ENCODE results near the gene ZSWIM7.
"Not testable (repeated sequence)": the region's sequence is repeated elsewhere in the genome, so short reads cannot be mapped to it uniquely, and the experiment has no call there.

Gene ZSWIM7

DNA sequence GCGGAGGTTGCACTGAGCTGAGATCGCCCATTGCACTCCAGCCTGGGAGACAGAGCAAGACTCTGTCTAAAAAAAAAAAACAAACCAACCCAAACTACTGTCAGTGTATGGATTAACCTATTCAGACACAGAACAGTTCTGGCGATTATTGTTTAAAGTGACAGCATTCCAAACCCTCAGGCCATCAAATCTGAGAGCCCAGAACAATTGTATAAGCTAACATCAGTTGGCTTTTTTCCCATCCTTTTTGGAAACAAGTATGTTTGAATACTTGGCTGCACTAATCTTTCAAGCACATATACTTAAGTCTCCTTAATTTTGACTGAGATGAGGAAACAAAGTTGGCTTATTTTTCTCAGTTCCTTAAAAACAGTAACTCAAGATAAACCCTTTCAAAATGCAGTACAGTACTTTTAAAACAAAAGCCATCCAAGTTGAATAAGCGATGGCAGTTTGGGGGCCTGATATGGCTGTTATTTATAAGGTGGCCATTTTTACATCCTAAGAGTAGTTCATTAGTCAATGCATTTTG is 1.4 kb downstream of the ZSWIM7 start:
- DNase-seq, result no peak

DNA sequence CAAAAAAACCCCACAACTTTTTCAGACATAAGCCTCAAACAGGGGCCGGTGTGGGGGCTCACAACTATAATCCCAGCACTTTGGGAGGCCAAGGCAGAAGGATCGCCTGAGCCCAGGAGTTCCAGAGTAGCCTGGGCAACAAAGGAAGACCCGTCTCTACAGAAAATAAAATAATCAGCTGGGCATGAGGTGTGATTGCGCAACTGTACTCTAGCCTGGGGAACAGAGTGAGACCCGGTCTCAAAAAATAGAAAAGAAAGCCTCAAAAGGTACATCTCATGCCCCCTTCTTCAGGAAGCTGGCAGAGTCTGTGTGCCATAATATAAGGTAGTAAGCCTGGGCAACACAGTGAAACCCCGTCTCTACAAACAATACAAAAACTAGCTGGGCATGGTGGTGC is 3.2 kb downstream of the ZSWIM7 start:
- DNase-seq, result no peak

DNA sequence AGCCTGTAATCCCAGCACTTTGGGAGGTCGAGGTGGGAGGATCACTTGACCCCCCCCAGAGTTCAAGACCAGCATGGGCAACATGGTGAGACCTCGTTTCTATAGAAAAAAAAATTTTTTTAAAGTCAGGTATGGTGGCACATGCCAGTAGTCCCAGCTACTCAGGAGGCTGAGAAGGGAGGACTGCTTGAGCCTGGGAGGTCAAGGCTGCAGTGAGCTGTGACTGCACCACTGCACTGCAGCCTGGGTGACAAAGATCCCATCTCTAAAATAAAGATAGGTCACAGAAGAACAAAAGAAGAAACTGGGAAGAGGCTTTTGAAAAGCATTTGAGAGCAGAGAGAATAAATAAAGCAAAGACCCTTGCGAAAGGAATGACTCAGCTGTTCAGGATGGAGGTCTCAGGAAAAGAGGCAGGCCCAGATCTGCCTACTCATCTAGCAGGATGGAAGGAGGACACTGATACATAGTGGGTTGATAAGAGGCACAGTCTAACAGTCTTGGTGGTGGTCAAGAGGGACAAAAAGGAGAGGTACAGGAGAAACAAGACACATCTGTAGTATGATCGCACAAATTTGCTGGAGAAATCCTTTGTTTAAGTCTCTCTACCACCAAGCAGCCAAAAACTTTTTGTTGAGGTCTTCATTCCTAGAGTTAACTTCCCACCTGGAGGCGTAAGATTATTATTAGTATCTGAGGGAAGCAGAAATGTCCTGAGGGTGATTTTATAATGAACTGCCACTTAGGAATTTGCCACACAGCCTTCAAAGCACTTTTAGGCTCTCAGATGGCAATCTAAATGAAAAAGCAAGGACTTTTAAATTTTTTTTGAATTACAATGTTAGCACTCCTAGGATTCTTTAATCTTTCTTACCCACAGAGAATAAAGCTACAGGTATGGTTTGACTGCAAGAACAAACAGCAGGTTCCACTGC is 17.6 kb downstream of the ZSWIM7 start:
- DNase-seq, result no peak

DNA sequence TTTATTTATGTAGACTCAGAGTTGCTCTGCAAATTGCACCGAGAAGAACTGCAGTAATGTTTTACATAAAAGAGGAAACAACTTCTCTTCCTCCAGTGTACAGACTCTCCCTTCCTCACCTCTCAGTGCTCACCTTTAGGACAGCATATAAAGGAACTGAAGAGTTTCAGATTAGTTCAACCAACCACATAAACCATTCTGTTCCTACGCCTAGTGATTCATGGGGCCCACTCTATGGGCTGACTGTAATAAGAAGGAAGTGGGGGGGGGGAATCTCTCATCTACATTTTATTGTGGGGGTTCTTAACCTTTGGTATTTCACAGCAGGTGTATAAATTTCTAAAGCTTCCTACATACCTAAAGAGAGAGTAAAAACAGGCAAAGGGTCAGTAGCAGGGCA is 18.3 kb downstream of the ZSWIM7 start:
- DNase-seq, result no peak

DNA sequence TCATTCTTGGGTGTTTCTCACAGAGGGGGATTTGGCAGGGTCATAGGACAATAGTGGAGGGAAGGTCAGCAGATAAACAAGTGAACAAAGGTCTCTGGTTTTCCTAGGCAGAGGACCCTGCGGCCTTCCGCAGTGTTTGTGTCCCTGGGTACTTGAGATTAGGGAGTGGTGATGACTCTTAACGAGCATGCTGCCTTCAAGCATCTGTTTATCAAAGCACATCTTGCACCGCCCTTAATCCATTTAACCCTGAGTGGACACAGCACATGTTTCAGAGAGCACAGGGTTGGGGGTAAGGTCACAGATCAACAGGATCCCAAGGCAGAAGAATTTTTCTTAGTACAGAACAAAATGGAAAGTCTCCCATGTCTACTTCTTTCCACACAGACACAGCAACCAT is 20.5 kb downstream of the ZSWIM7 start:
- not testable (repeated sequence) for DNase-seq

DNA sequence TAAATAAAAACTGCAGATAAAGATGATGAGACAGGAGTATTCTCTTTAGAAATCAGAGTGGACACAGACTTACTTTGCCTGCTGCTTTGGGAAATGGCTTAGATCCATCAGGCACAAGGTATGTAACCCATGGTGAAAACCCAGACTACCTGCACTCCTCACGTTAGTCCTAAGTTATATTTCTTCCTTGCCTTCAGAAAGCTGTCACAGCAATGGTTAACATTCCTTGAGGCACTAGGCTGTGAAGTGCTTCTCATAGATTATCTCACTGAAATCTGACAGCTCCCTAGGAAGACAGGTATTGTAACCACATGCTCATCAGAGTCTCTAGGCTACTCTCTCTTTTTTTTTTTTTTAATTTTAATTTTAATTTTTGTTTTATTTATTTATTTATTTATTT is 20.9 kb downstream of the ZSWIM7 start:
- no peak for DNase-seq

DNA sequence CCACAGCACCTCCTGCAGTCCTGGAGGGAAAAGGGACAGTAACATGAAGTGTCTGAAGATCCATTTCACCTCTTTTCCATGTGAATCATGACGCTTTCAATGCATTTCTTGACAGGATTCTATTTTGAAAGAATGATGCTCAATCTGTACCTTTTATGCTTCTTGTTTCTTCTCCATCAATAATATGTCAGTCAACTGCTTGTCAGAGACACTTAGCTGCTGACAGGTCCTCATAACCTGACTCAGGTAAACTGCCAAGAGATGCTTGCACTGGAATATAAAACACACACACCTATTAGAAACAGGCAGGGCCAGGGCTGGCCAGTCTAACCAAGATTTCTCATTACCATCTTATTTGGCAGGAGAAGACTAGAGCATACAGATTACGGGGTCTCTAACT is 21.6 kb downstream of the ZSWIM7 start:
- DNase-seq, result no peak

DNA sequence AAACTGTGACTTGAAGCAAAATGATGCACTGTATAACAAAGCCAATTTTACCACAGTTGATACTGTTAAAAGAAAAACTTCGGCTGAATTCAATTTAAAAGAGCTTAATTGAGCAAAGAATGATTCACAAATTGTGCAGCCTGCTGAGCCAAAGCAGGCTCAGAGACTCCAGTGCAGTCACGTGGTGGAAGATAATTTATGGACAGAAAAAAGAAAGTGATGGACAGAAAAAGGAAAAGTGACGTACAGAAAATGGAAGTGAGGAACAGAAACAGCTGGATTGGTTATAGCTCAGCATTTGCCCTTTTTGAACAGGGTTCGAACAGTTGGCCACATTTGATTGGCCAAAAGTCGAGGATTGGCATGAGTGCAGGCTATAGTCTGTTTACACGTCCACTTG is 25.7 kb downstream of the ZSWIM7 start:
- DNase-seq, result no peak

DNA sequence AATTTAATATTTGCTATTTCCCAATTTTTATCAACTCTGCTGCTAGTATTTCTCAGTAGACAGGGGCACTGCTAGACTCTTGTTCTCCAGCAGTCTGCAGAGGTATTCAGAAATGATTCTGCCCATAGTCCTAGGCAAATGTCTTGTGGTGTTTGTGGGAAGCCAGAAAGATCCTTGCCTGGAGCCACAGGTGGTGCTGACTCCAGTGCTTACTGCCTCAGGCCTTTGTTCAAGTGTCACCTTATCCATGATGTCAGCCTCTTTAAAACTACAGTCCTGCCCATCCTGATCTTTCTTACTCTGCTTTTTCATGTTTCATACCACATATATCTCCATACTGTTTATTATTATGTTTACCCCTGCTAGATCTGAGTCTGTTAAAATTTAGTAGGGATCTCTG is 26.5 kb downstream of the ZSWIM7 start:
- DNase-seq, result no peak

DNA sequence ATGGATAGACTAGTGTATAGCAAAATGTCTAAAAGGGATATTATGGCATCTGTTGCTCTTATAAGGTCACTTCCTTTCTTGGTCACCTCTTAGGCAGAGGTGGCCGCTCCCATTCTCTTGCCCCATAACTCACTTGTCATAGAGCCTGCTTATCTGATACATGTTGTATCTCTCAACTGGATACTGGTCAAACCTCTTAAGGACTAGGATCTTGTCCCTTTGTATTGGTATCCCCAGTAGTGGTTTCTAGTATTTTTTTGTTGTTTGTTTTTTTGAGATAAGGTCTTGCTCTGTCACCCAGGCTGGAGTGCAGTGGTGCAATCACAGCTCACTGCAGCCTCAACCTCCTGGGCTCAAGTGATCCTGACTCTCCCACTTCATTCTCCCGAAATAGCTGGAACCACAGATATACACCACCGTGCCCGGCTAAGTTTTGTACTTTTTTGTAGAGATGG is 27.0 kb downstream of the ZSWIM7 start:
- DNase-seq, result no peak

DNA sequence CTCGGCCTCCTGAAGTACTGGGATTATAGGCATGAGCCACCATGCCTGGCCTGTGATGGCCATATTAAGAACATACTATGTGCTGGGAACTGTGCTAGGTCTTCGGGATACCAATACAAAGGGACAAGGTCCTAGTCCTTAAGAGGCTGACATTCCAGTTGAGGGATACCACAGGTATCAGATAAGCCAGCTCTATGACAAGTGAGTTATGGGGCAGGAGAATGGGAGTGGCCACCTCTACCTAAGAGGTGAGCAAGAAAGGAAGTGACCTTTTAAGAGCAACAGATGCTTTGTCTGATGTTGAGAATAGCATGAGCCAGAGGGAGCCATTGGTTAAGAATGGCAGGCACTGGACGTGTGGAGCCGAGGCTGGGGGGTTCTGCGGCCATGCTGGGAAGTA is 27.6 kb downstream of the ZSWIM7 start:
- no peak for DNase-seq

DNA sequence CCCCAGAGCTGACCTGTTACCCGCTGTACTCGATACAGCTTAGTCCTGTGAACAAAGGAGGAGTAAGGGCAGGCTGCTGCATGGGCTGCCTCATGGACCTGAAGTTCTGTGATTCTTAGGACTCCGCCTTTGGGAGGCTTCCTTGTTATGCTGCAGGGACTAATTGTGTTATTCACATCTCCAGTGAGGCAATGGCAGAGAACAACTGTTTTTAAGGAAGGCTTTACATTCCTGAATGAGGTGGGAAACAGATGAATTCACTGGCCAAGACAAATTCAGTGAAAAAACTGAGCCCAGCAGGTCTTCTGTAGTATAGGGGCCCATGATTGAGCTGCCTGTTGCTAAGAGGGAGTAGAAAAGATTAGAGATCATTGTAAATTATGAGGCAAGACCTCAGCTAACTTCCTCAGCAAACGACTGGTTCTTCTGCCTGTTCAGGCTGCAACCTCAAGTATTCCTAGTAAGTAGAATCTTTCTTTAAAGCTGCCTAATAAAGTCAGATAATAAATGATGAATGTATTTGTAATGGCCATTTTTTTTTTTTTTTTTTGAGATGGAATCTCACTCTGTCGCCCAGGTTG is 28.3 kb downstream of the ZSWIM7 start:
- DNase-seq, result no peak

DNA sequence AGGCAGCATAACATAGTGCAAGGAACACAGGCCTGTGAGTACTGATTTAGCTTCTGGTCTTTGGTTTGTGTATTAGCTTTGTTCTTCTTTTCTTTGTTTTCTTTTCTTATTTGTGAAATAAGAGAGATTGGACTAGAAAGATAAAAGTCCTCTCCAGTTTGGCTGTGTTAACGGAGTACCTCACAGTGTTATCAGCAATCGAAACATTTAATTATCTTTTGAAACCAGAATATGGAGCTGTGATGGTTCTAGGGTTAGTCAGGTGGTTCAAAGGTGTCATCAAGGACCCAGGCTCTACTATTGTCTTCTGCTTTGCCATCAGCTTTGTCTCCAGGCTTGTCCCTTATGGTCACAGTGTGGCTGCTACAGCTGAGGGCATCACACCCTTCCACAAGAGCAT is 29.0 kb downstream of the ZSWIM7 start:
- DNase-seq, result no peak

DNA sequence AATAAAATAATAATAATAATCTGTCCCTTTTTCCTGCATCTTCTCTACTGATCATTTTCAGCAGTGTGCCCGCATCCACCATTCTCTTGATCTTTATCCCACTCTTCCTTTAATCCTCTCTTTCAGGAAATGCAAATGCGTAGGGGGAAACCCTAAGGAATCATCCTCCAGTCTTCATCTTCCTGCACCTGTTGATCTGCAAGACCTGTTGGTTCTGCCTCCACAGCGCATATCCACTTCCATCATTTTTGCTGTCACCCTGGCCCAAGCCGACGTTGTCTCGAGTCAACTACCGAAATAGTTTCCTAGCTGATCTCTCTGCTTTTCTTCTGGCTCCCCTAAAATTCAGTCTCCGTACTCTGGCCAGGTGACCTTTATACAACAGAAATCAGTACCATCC is 30.0 kb downstream of the ZSWIM7 start:
- no peak for DNase-seq

DNA sequence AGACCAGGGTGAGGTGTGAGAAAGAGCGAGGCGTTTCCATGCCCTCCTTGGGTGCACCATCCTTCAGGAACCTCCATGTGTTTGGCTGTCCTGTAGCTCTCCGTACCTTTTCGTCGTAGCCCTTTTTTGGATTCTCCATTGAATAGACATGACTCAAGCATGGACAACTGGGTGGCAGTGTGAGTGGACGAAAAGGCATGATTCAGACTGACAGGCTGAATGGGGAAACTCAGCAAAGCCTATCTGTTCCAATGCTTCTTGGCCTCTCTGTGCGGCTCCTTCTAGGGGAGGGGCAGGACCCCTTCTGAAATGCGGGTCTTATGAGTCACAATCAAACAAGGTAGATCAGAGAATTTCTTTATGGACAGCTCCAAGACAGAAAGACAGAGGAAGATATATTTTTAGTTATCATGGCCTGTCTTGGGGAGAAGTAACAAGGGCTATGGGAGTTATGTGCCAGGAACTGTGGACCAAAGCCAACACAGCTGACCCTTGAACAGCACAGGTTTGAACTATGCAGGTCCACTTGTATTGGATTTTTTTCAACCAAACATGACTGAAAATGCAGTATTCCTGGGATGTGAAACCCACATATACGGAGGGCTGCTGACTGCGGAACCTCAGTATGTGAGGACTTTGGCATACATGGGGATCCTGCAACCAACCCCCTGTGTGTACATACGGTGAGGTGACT is 31.7 kb downstream of the ZSWIM7 start:
- DNase-seq, result no peak

DNA sequence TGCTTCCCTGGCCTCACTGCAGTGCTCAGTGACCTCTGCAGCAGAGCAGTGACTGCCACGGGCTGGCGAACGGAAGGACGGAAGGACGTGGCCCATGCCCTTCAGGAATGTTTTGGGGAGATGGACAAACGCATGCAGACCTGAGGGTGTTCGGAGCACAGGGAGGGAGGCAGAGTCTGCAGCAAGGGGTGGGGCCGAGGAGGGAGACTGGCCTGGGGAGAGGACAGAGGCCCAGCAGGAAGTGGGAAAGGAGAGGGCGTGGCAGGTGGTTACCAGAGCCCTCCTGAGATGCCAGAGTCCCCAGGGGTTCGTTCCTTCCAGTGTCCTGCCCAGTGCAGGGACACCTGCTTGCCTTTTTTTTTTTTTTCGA is 32.6 kb downstream of the ZSWIM7 start:
- no peak for DNase-seq

DNA sequence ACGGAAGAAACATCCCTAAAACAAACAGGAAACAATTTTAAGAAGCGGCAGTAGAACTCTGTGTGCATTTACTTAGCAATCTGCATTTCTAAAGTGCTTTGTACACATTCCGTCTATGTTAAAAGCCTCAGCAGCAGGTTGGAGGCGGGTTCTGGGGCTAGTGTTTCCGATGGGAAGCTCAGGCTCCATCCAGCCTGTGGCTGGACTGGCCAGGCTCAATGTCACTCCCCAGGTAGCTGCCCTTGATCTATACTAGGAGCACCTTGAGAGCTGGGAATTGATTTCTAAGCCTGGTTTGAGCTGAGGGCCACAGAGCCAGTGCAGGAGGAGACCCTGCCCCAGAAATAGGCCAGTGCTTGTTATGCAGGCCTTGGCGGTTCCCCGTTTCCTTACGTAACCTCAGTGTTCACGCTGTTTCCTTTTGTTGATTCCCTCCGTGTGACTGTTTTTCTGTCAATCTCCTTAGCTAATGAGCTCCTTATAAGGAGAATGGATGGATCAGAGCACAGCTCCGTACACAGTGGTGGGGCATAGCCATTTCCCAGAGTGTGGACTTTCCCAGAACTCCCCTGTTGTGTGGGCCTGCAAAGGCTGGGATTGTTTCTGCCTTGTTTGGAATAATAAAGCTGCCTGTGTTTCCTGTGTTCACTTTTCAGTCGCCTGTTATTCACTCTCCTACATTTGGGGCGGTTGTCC is 33.2 kb downstream of the ZSWIM7 start:
- DNase-seq, result no peak

DNA sequence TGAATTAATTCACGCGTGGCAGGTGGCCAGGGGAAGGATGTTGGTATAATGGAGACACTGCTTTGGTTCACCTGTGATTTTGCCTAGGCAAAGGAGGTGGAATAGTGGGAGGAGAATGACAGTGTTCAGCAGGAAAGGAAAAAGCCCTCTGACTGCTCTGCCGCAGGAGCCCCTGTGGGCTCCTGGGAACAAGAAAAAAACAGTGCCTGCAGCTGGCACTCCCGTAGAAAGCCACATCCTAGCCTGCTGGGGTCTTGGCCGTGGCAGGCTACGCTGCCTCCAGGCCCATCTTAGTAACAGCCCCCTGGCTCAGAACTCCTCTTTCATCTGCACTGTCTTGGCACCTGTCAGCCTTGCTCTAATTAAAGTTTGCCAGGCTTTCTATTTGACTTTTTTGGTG is 34.0 kb downstream of the ZSWIM7 start:
- no peak for DNase-seq

DNA sequence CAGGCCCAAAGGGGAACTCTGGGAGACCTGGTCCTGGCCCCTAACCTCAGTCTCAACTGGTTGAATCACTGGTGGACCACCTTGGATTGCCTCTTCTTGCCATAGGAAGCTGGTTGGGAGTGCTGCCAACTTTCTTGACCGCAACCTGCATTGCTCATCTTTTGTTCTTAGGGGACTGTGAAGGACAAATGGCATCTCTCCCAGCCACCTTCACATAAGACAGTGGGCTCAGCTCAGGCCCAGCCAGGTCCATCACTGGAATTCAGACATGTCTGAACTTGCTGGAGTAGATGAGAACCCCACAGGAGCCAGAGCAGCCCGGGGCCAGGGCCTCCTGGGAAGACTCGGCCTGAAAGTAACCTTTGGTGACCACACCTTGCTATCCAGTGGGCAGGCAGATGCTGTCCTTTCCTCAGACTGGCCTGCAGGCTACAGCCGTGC is 35.8 kb downstream of the ZSWIM7 start:
- DNase-seq, result no peak

DNA sequence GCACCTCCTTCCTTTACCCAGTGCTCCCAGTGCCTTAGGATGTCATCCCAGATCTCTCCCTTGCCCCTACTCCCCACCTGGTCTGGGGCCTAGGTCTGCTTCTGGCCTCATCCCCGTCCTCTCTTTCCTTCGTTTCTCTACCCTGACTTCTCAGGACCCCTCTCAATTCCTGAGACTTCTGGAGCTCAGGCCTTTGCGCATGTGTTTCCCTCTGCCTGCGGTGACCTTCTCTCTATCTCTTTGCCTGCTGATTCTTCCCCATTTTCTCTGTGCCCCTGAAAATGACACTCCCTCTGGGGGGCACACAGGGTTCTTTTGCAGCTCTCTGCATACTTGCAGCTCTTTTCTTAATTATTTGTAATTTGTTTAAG is 41.0 kb downstream of the ZSWIM7 start:
- DNase-seq, result no peak

DNA sequence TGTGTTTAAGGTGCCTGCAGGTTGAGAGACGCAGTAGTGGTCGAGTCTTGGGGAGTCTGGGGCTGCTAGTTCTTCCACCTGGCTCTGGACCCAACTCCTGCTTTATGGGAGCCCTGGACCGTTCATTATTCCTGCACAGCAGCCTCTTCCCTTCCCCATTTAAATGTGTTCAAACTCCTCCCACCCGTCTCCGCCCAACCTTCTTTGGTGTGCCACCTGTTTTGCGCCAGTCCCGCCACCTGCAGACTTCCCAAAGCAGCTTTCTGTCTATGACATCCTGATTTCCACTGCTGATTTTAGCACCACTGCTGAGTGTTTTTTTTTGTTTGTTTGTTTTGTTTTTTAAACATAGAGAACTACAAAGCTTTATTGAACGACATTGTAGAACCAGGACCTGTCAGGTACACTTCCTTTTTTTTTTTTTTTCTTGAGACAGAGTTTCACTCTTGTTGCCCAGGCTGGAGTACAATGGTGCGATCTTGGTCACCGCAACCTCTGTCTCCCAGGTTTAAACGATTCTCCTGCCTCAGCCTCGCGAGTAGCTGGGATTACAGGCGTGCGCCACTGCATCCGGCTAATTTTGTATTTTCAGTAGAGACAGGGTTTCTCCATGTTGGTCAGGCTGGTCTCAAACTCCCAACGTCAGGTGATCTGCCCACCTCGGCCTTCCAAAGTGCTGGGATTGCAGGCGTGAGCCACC is 41.7 kb downstream of the ZSWIM7 start:
- DNase-seq, result no peak

DNA sequence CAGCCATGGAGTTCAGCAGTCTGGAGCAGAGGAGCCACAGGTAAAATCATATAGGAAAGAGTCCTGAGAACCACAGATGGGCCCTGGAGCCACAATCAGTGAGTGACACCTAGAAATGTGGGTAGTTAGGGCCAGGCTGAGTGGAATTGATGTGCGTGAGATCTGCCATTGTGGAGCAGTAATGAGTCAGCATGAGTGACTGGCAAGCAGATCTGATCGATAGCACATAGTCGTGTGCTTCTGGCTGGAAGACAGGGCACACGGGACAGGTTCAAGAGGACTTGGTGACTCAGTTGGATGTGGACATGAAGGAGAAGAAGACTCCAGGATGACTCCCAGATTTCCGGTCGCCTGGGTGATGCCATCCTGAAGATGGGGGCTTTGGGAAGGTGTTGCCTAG is 42.3 kb downstream of the ZSWIM7 start:
- DNase-seq, result peak in 1 of 2 experiments; percentile 4
